NCI-H1092 (cell line): ENCODE measurements around the gene ZNF331.

ENCODE experiments used
- DNase-seq: peaks from one replicate; lab custom pipeline; 2025; lab: John Stamatoyannopoulos, UW

Gene ZNF331

DNA sequence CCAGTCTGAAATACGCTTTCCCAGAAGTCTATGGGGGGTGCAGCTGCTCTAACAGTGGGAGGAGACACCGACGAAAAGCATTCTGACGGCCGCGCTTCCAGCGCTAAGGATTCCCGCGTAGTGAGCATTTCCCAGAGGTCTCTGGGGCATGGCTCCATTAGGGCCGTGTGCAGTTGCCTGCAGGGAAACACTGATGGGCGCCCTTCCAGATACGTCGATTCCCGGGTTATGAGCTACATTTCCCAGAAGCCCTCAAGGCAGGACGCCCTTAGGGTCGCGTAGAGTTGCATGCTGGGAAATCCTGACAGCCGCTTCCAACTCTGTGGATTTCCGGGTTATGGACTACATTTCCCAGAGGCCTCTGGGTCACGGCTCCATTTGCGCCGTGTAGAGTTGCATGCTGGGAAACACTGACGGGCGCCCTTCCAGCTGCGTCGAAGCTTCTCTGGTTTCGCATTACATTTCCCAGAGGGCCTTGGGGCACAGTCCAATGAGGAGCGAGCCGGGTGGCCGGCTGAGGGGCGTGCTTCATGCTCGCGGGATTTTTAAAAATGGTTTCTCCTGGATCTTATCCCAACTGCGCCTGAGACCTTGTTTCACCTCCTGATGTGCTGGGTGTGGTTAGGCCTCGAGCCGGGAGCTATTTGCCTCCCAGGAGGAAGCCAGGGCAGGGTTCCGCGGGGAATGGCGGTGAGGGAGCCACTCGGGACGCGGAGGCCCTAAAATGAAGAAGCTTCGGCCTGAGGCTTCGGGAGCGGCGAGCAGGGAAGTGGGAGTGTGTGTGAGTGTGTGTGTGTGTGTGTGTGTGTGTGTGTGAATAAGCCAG, 17.2 kb upstream of the ZNF331 start:
- DNase-seq: peak; percentile 94

DNA sequence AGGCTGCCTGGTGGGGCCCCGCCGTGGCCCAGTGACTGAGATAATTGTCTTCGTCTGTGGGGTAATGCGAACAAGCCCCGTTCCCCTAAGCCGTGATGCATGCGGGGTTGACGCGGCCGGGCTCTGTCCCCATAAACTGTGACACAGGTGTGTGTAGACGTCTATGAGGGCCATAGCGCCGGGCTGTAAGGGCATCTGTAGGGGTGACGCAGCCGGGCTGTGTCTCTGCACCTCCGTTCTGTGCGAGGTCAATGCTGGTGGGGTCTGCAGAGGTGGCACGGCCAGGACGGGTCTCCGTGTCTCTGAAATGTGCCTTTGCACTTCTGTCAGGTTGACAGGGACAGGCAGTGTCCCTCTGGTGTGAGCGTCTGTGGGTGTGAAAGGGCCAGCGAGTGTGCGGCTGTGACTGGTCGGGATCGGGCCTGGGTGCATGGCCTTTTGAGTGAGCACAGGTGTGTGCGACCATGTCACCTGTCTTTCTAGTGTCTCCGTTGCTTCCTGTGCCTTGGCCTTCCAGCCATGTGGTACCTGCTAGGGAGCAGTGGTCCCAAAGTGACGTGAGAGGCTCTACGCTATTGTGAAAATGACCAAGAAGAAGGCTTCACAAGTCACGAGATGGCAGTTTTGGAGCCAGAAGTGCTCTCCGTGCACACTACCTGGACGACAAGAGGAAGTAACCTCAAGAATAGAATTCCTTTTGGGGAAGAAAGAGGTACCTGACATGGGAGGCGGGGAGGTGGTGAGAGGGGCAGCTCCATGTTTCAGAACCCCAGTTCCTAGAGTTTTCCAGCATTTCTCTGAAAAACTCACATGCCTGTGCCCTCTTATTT, 16.4 kb upstream of the ZNF331 start:
- no peak for DNase-seq

DNA sequence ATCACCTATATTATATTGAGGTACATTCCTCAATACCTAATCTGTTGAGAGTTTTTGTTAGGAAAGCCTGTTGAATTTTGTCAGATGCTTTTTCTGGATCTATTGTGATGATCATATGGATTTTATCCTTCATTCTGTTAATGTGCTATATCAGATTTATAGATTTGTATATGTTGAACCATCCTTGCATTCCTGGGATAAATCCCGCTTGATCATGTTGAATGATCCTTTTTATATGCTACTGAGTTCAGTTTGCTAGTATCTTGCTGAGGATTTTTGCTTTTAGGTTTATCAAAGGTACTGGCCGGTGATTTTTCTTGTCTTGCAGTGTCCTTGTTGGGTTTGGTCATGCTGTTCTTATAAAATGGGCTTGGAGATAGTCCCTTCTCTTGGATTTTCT, 12.0 kb upstream of the ZNF331 start:
- no peak for DNase-seq

DNA sequence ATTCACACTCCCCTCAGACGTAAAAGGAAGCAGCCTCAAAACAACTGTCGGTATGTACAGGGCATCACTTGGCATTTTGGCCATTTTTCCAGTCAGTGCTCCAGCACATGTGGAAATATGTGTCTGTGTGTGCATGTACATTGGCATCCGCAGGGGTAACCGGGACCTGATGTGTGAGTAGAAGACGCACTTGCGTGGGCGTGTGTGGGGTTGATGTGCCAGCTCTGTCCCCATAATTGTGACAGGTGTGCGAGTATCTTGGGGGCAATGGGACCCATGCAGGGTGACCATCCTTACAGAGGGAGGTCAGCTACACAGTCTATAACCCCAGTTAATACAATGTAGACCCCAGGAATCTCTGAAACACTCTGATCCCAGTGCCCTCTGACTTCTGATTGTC, 7.3 kb upstream of the ZNF331 start:
- DNase-seq: no peak

- DNase-seq: no peak
Measured at GRCh38 chr19:53531457-53531856, 6.5 kb upstream of the ZNF331 start.

- no peak for DNase-seq
Measured at GRCh38 chr19:53532362-53532761, 5.6 kb upstream of the ZNF331 start.

GRCh38 chr19:53536225-53536548, 1.8 kb upstream of the ZNF331 start:
- no peak for DNase-seq

GRCh38 chr19:53537121-53537520, 824 bp upstream of the ZNF331 start:
- no peak for DNase-seq

DNA sequence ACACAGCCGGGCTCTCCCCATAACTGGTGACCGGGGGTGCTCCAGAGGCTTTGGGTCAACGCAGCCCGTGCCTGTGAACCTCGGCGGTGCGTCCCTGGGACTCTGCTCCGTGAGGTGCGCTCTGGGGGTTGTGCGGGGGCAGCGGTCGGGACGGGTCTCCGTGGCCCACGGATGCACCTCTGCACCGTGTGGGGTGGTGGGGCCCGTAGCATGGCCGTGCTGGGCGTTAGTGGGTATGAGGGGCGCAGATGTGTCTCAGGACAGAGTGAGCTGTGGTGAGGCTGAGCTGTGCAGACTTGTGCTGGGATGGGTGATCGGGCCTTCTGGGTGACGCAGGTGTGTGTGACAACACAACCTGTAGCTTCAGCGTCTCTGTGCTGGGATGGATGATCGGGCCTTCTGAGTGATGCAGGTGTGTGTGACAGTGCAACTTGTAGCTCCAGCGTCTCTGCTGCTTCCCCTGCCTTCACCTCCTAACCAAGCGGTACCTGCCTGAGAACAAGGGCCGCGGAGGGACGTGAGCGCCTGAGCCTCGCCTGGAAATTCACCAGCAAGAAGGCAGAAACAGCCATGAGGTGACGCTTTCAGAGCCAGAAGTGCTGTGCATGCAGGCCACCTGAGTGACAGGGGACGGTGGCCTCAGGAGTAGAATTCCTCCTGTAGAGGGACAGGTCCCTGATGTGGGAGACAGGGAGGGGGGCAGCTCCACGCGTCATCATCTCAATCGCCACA, 599 bp downstream of the ZNF331 start:
- DNase-seq: no peak

DNA sequence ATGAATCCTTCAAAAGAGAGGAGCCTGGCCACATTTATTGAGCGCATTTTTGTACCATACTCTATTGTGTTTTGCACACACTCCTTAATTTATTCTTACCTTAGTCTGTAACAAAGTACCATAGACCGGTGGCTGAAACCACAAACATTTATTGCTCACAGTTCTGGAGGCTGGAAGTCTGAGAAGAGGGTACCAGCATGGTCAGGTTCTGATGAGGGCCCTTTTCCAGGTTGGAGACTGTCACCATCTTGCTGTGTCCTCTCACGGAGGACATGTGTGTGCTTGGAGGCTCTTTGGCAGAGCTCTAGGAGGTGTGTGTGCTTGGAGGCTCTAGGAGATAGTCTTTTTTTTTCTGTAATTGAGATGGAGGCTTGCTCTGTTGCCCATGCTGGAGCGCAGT, 2.1 kb downstream of the ZNF331 start:
- no peak for DNase-seq

- DNase-seq: no peak
Measured at GRCh38 chr19:53541971-53542370, 4.0 kb downstream of the ZNF331 start.

DNA sequence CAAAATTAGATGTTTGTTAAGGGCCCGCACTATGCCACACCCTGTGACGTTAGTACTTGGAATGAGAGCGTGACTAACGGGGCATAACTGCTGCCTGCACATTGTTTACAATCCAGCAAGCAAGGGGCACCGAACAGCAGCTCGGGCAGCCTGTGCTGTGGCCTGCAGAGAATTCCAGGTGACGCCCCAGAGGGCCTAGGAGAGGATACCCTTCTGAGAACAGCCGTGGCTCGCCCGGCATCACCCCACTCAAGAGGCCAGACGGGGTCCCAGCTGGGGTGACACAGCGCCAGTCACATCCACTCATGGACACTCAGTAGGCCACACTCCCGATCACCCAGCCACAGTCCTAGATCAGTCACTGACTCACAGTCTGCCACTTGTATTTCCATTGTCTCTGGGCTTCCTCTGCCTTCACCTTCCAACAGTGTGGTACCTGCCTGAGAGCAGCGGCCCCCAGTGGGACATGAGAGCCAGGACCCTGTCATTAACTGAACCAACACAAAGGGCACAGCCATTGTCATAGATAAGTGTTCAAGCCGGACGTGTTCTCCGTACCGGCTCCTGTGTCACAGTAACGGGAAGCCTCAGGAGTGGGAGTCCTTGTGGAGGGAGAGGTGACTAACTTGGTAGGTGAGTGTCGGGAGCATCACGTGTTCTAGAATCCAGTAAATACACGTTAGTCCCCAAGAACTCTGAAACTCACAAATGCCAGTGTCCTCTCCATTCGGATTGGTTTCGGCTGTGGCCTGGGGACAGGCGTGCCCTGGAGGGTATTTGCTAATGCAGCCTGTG, 7.5 kb downstream of the ZNF331 start:
- no peak for DNase-seq

DNA sequence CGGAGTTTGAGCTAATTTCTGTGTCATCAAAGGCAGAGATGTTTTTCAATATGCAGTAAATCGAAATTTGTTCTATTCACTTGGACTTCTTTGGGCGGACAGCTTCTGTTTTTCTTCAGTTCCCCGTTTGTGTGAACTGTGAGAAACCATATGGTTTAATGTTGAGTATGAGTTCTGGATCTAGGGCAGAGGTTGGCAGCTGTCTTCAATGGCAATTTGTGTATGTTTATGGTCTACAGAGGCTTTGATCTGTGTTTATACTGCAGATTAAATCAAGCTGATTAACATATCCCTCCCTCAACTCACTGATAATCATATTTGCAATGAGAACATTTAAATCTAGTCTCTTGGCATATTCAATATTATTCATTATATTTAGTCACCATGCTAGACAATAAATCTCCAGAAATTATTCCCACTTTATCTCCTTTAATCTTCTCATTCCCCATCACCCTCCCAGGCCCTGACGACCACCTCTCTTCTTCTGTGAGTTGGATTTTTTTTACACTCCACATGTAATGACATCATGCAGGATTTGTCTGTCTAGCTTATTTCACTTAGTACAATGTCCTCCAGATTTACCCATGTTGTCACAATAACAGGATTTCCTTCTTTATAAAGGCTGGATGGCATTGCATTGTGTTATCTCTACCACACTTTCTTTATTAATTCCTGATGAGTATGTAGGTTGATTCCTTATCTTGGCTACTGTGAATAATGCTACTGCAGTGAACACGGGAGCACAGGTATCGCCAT, 9.0 kb downstream of the ZNF331 start:
- no peak for DNase-seq

GRCh38 chr19:53549340-53549739, 11.4 kb downstream of the ZNF331 start:
- no peak for DNase-seq

GRCh38 chr19:53552001-53552721, 14.2 kb downstream of the ZNF331 start:
- DNase-seq: no peak

GRCh38 chr19:53553156-53553555, 15.2 kb downstream of the ZNF331 start:
- no peak for DNase-seq

- peak; percentile 48 for DNase-seq
Measured at GRCh38 chr19:53553865-53554791, 16.2 kb downstream of the ZNF331 start.

- DNase-seq: no peak
Measured at GRCh38 chr19:53554804-53555203, 16.9 kb downstream of the ZNF331 start.

DNA sequence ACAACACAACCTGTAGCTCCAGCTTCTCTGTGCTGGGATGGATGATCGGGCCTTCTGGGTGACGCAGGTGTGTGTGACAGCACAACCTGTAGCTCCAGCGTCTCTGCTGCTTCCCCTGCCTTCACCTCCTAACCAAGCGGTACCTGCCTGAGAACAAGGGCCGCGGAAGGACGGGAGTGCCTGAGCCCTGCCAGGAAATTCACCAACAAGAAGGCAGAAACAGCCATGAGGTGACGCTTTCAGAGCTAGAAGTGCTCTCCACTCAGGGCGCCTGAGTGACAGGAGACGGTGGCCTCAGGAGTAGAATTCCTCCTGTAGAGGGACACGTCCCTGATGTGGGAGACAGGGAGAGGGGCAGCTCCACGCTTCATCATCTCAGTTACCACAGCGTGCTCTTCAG, 17.4 kb downstream of the ZNF331 start:
- DNase-seq: no peak
